GM18502 (cell line): ENCODE data around the gene SNAPIN.

ENCODE experiments used
- ATAC-seq: cut with Tn5 transposase; IDR thresholded peaks from one replicate; pipeline ENCODE4 v1.9.1; 2021; ENCODE audit warnings: mild to moderate bottlenecking; ENCODE audit not compliant: unreplicated experiment, poor library complexity

Gene SNAPIN

DNA sequence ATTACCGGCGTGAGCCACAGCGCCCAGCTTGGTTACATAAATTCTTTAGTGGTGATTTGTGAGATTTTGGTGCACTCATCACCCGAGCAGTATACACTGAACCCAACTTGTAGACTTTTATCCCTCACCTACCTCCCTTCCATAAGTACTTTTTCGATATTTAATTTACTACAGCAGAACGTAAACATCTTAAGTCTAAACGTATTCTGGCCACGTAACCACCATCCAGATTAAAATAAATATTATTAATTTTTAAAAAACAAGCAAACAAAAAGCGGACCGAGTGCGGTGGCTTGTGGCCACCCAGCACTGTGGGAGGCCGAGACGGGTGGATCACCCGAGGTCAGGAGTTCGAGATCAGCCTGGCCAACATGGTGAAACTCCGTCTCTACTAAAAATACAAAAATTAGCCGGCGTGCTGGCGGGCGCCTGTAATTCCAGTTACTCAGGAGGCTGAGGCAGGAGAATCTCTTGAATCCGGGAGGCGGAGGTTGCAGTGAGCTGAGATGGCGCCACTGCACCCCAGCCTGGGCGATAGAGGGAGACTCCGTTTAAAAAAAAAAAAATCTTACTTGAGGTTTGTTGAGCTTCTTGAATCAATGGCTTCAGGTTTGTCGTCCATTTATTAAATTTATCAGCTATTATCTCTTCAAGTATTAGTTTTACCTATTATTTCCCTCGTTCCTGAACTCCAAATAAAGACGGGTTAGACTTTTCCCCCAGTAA lies 13.3 kb downstream of the SNAPIN start:
- peak; percentile 26 for ATAC-seq

DNA sequence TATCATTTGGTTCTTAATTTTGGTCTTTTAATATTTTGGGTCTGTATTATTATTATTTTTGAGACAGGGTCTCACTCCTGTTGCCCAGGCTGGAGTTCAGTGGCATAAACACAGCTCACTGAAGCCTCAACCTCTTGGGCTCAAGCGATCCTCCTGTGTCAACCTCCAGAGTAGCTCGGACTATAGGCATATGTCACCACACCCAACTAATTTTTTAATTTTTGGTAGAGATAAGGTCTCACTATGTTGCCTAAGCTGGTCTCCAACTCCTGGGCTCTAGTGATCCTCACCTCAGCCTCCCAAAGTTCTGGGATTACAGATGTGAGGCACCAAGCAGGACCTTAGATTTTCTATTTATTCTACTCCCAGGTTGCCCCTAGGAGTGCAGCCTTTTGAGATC lies 15.0 kb downstream of the SNAPIN start:
- no peak for ATAC-seq

DNA sequence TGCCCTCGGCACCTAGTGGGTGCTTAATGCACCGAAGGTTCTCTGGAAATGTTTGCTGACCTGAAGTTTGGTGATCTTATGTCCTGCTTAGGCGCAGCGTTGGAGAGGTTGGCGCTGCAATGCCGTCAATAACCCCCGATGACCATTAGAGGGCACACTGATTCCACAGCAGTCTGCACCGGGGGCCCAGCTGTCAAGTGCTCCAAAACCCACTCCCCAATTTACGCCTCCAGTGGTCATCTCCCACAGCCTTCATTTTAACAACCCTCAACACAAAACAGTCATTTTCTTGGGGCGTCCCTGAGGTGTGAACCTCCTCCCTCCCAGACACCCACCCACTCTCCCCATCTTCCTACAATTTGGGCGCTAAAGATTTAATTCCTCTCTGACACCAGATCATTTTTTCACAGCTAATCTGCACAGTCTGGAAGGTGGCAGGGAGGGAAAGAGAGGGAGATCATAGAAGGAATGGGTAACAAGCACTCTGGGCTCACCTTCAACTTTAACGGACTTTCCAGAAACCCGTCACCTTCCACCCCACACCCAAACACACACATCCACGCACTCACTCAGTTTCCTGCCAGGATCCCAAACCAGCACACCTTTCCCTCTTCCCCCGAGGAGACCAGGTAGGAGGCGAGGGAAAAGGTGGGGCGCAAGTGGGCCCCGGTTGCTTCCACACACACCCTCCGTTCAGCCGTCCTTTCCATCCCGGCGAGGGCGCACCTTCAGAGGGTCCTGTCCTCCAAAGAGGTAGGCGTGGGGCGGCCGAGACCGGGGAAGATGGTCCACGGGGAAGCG lies 19.4 kb downstream of the SNAPIN start:
- ATAC-seq: no peak

GRCh38 chr1:153678519-153679336 lies 20.2 kb downstream of the SNAPIN start, which contains the start of gene NPR1:
Gene NPR1 (plus strand): TSS chr1:153678688. CDS start chr1:153679109, 421 bp downstream.
- no peak for ATAC-seq

DNA sequence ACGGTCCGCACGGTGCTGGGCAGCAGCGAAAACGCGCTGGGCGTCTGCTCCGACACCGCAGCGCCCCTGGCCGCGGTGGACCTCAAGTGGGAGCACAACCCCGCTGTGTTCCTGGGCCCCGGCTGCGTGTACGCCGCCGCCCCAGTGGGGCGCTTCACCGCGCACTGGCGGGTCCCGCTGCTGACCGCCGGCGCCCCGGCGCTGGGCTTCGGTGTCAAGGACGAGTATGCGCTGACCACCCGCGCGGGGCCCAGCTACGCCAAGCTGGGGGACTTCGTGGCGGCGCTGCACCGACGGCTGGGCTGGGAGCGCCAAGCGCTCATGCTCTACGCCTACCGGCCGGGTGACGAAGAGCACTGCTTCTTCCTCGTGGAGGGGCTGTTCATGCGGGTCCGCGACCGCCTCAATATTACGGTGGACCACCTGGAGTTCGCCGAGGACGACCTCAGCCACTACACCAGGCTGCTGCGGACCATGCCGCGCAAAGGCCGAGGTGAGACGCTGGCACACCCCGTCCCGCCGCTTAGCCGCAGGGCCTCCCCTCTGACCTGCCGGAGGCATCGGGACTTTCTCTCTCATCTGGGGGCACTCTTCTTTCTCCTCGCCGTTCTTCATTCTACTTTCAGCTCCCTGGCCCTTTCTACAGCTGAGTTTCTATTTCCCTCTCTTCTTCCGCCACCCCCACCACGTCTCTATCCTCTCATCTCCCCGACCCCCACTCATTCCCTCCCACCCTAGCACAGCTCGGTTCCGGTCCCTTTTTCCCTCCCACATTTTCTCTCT lies 21.0 kb downstream of the SNAPIN start:
- no peak for ATAC-seq

DNA sequence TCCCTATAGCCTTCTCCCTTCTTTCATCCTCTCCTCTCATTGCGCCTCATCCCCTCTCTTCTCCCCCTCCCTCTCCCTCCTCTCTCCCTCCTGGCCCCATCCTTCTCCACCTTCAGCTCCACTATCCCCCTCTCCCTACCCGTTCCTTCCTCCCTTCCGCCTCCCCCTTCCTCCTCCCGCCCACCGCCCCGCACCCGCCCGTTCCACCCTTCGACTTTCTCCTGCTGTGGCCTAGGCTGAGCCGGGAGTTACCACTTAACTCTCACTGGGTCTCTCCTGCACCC lies 21.6 kb downstream of the SNAPIN start:
- no peak for ATAC-seq

- no peak for ATAC-seq
These were observed 24.2 kb downstream of the SNAPIN start for GRCh38 chr1:153682730-153683129.

DNA sequence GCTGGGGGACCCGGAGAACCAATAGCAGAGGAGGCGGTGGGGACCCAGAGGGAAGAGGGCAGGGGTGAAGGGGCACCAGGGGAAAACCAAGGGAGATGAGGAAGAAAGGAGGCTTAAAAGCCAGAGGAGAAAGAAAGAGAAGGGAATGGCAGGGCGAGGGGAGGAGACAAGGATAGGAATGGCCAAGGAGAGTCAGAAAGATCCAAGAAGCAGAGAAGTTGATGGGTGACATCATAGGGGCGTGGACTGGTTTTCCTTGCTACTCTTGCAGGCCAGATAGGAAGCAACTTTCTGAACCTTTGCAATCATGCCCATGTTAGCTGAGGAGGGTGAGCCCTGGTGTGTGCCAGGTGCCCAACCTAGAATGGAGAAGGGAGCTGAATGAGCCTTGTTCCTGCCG lies 25.4 kb downstream of the SNAPIN start:
- ATAC-seq: no peak

DNA sequence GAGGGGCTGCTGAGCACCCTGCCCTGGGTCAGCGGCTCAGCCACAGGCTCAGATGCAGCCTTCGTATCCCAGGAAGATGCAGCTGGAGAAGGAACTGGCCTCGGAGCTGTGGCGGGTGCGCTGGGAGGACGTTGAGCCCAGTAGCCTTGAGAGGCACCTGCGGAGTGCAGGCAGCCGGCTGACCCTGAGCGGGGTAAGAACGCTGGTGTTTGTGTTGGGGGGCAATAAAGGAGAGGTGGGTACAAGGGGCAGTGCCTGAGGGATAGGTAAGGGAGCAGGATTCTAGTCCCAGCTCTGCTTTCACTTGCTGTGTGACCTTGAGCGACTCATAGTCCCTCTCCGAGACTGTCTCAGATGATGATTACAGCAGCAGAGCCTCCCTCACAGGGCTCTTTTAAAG lies 26.4 kb downstream of the SNAPIN start:
- no peak for ATAC-seq

GRCh38 chr1:153685544-153686340 lies 27.2 kb downstream of the SNAPIN start:
- no peak for ATAC-seq

GRCh38 chr1:153687346-153688125 lies 29.0 kb downstream of the SNAPIN start:
- ATAC-seq: no peak

DNA sequence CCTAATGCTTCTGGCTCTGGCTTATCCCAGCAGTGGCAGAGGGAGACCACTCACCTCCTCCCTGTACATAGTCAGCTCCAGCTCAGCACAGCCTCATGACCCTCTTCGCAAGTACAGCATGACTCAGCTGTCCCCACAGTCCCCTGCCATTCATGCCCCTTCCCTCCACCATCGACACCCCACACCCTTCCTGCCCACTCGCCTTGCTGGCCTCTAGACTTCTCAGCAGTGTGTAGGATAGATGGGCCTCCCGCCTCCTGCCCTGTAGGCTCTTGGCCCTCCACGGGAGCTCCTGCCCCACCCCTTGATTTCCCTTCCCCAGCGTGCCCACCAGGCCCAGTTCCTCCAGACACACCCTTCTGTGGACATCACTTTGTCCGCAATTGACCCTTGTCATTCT lies 29.8 kb downstream of the SNAPIN start:
- ATAC-seq: no peak

DNA sequence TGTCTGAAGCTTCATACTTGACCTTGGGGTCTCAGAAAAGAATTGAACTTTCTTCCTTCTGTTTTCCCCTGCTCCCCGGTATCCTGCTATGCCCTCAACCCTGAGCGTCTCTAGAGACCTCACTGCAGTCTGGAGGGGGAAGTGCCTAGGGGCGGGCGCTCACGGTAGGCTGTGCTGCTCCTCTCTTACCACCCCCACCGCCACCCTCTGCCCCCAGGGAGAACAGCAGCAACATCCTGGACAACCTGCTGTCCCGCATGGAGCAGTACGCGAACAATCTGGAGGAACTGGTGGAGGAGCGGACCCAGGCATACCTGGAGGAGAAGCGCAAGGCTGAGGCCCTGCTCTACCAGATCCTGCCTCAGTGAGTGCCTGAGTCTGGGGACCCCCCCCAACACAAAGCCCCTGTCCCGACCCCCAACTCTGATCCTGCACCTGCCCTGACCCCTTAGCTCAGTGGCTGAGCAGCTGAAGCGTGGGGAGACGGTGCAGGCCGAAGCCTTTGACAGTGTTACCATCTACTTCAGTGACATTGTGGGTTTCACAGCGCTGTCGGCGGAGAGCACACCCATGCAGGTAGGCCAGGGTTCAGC lies 30.3 kb downstream of the SNAPIN start:
- ATAC-seq: no peak

GRCh38 chr1:153693466-153693865 lies 35.0 kb downstream of the SNAPIN start:
- ATAC-seq: no peak

DNA sequence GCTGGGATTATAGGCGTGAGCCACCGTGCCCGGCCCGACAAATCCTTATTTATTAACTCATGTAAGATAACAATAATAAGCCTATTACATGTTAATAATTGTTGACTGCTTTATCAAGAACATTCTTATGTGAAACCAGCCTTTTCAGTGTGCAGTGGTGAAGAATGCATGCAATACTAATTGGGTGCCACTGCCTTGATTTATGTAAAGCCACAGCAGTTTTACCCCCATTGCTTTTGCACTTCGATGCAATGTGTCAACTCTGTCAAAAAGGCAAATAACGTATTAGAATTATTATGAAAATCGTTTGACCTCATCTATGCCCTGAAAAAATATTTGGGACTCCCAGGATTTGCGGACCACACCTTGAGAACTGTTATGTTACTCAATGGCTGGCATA lies 38.2 kb downstream of the SNAPIN start:
- no peak for ATAC-seq

GRCh38 chr1:153697191-153698019 lies 38.9 kb downstream of the SNAPIN start:
- no peak for ATAC-seq

GRCh38 chr1:153698020-153698922 lies 39.8 kb downstream of the SNAPIN start:
- ATAC-seq: no peak
